Hippocampal formation (tissue), 2 donors: Measurements from ENCODE around the gene SV2C.
"Not testable (repeated sequence)": the region's sequence is repeated elsewhere in the genome, so short reads cannot be mapped to it uniquely, and the experiment has no call there.

ENCODE experiments used
- DNase-seq, 2 donors: peaks; one replicate each; lab custom pipeline; 2025; lab: John Stamatoyannopoulos, UW

SV2C gene, protein sequence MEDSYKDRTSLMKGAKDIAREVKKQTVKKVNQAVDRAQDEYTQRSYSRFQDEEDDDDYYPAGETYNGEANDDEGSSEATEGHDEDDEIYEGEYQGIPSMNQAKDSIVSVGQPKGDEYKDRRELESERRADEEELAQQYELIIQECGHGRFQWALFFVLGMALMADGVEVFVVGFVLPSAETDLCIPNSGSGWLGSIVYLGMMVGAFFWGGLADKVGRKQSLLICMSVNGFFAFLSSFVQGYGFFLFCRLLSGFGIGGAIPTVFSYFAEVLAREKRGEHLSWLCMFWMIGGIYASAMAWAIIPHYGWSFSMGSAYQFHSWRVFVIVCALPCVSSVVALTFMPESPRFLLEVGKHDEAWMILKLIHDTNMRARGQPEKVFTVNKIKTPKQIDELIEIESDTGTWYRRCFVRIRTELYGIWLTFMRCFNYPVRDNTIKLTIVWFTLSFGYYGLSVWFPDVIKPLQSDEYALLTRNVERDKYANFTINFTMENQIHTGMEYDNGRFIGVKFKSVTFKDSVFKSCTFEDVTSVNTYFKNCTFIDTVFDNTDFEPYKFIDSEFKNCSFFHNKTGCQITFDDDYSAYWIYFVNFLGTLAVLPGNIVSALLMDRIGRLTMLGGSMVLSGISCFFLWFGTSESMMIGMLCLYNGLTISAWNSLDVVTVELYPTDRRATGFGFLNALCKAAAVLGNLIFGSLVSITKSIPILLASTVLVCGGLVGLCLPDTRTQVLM

GRCh38 chr5:76082772-76083554, at the start of gene SV2C:
Gene SV2C, plus strand, starts transcription at chr5:76083383. Its CDS starts 48,368 bp downstream, at chr5:76131751.
- no peak for DNase-seq

GRCh38 chr5:76037736-76038151, 45.4 kb upstream of the SV2C start:
- DNase-seq: not testable (repeated sequence)

- DNase-seq: no peak
These were observed 45.0 kb upstream of the SV2C start for GRCh38 chr5:76038212-76038611.

GRCh38 chr5:76040806-76041205, 42.4 kb upstream of the SV2C start:
- no peak for DNase-seq

- DNase-seq: no peak
These were observed 41.3 kb upstream of the SV2C start for GRCh38 chr5:76041863-76042262.

GRCh38 chr5:76046741-76047140, 36.4 kb upstream of the SV2C start:
- DNase-seq: no peak

- DNase-seq: no peak
These were observed 33.0 kb upstream of the SV2C start for GRCh38 chr5:76050134-76050533.

GRCh38 chr5:76062502-76063041, 20.6 kb upstream of the SV2C start:
- no peak for DNase-seq

DNA sequence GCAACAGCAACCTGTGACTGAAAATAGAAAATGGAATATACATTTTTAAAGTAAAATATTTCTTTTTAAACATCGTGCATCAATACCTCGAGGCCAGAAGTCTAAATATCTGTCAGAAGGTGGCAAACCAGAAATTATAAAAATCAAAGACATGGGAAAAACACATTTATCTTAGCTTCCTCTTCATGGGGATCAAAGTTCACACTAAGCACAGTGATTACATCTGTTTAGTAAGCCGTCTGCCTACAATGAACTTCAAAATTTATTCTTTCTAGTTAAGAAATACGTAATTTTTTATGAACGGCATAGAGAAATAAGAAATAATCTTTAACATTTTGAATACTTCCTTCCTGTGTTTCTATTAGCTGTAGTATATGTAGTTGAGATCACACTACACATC, 17.9 kb upstream of the SV2C start:
- no peak for DNase-seq

GRCh38 chr5:76069061-76069735, 14.0 kb upstream of the SV2C start:
- no peak for DNase-seq

- DNase-seq: no peak
These were observed 8.6 kb upstream of the SV2C start for GRCh38 chr5:76074487-76075065.

DNA sequence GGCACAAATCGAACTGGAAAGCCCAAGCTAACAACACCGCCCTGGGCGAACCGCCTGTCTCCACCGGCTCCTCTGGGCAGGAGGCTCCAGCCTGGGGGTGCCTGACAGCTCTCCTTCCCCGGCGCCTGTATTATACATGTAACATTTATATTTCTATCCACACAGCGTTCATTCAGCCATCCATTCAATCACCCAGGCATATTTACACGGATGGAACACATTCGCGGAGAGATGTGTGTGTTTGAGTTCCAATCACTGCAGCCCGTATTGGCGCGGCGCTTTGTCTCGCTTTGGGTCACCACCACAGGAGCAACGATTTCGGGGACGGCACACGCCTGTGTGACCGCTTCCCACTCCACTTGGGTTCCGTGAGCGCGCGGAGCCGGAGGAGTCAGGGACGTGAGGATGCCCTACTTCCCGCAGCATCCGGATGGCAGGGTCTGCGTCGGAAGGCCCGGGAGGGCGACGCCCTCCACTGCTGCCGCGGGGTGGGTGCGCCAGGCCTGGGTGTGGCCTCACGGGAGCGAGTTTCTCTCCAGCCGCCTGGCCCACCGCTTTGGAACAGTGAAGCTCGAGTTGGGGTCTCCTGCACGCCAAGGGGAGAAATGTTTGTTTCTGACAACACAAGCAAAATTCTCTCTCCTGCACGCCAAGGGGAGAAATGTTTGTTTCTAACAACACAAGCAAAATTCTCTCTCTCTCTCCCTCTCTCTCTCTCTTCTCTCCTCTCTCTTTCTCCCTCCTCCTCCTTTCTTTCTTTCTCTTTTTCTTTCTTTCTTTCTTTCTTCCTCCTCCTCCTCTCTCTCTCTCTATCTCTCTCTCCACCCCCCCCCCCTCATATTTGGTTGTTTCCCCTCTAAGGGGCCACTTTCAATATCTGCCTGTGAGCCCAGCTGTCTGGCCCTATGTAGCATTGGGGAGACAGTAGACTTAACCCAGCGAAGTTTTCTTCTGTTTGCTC, 1.1 kb upstream of the SV2C start:
- DNase-seq: no peak

- no peak for DNase-seq
These were observed 642 bp downstream of the SV2C start for GRCh38 chr5:76083555-76084495.

DNA sequence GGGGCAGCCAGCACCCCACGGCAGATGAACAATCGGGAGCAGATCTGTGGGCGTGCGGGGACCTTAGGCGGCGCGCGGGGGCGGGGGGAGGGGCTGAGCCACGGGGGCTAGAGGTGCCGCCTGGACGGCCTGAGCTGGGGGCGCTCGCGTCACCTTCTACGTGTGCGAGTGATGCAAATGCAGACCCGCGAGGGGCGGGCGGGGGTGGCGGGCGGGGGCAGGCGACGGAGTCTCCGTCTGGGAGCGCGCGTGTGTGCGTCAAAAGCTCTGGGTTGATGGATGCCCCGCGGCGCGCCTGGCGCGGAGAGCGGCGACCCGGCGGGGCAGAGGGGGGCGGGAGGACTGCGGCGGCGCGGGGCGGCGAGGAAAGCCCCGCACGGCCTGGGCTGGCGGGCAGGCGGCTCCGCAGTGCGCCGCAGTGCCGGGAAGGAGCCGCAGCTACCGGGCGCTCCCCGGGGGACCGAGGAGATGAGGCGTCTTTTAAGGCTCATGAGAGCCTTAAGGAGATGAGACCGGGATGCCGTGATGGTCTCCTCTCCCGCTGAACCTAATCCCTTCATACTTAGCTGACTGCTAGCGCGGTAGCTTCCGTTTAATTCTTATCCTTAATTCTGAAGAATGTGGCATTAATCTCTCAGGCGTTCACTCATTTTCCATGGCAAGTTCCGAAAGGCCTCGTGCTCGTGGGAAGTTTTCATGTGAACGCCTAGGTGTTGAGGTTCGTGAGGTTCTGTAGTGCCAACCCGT, 1.5 kb downstream of the SV2C start:
- DNase-seq: no peak

GRCh38 chr5:76085243-76085579, 2.0 kb downstream of the SV2C start:
- DNase-seq: no peak

GRCh38 chr5:76086095-76086494, 2.9 kb downstream of the SV2C start:
- no peak for DNase-seq

DNA sequence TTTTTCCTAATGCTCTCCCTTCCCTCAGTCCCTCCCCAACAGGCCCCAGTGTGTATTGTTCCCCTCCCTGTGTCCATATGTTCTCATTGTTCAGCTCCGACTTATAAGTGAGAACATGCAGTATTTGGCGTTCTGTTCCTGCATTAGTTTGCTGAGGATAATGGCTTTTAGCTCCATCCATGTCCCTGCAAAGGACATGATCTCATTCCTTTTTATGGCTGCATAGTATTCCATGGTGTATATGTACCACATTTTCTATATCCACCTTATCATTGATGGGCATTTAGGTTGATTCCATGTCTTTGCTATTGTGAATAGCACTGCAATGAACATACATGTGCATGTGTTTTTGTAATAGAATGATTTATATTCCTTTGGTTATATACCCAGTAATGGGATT, 6.0 kb downstream of the SV2C start:
- not testable (repeated sequence) for DNase-seq

- no peak for DNase-seq
These were observed 8.2 kb downstream of the SV2C start for GRCh38 chr5:76091351-76091750.
